Measurements from ENCODE around the gene VSIG10L. TPM values are rescaled to one million over a fixed set of nuclear protein-coding genes. Genes with fewer than 3 reads are reported as not detected.

Gene VSIG10L
- total RNA-seq, 1 donor from 2014 or later, result under 0.01 TPM

DNA sequence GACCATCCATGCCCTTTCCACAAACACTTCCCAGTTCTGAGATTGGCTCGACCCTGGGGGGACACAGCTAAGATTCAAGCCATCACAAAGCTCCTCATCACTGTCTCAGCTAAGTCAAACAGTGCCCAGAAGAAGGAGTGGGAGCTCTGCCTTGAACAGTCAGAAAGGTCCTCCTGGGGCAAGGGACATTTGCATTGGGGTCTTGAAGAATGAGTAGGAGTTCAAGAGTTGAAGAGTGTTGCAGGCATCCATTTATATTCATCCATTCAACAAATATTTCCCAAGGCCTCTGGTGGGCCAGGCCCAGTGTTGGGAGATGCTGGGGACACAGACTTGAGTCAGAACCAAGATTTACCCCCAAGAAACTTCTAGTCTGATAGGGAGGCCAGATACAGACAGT lies 24.0 kb downstream of the VSIG10L start:
- DNase-seq (ENCODE audit: low read depth in 2 of 2), result no peak

DNA sequence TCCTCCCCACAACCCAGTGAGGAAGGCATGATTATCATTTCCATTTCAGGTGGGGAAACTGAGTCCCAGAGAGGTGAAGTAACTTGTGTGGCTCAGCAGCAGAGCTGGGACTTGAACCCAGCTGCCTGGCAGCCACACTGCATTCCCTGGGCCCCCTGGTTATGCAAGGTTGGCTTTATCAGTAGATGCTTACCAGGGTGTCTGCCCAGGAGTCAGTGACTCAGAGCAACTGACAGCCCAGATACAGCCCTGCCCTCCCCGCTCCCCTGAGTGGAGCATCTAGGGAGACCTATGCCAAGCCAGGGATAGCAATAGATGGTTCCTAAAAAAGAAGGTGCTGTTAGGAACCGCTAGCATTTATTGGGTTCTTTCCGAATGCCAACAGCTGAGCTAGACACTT lies 24.6 kb downstream of the VSIG10L start:
- no peak for DNase-seq (ENCODE audit: low read depth in 2 of 2)

DNA sequence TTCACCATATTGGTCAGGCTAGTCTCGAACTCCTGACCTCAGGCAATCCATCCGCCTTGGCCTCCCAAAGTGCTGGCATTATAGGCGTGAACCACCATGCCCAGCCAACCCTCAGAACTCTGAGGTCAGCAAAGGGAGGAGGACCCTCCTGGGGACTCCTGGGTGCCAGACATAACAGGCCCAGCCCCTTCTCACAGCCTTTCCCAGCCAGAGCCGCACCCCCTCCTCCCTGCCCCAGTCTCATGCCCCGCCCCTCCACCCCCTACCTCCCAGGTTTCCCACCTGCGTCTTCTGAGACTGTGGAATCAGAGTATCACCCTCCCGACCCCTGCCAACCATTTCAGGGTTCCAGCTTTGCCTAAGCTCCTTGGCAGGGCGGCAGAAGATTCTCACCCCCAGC lies 25.3 kb downstream of the VSIG10L start:
- DNase-seq (ENCODE audit: low read depth in 2 of 2), result no peak

DNA sequence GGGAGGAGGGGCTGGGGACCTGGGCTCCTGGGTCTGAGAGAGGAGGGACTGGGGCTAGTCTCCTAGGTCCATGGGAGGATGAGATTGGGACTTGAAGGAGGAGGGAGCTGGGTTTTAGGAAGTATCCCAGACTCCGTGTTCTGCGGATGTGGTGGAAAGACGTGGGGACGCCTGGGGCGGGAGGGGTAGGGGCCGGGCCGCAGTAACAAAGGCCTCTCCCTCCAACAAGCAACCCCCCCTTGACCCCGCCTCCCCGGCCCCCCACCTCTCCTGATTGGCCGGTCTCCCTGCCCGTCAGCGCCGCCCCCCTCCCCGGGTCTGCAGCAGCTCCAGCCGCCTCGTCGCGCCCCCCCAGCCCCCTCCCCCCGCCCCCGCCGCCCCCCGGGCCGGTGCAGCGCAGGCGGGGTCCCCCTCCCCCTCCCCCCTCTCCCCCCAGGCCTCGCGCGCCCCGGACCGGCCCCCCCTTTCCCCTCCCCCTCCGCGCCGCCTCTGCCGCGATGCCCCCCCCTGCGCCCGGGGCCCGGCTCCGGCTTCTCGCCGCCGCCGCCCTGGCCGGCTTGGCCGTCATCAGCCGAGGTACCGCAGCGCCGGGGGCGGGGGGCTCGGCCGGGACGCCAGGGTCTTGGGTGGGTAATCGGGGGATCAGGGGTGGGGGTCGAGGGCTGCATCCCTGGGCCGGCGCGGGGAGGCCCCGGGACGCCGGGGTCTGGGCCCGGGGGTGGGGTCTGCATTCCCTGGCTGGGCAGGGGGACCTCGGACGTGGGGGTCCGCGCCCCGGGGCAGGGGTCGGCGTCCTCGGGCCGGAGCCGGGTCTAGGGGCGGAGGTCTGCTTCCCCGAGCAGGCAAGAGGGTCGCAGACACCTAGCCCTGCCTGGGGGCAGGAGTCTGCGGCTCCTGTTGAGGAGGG lies 30.3 kb downstream of the VSIG10L start, which contains the start of gene IGLON5:
Gene IGLON5 (plus strand): TSS at position 294 of the 907 bp plus-strand sequence. CDS start 204 bp downstream, at position 498.
- DNase-seq (ENCODE audit: low read depth in 2 of 2), result no peak

DNA sequence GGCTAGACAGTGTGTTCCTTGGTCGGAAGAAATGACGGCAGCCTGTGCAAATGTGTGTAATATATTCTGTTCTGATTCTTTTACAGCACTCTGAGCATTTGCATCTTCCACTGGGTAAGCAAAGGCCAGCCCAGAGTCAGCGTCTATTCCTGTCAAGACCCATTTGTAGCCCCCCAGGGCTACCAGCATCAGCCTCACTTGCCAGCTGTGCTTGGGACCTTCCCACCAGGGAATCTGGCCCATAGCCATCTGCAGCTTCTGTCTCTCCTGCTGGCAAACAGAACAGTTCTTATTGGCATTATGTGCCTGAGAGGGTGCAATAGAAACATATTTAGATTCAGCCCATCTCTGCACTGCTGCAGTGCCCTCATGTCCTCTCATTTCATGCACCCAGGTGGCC lies 36.5 kb downstream of the VSIG10L start:
- no peak for DNase-seq (ENCODE audit: low read depth in 2 of 2)

DNA sequence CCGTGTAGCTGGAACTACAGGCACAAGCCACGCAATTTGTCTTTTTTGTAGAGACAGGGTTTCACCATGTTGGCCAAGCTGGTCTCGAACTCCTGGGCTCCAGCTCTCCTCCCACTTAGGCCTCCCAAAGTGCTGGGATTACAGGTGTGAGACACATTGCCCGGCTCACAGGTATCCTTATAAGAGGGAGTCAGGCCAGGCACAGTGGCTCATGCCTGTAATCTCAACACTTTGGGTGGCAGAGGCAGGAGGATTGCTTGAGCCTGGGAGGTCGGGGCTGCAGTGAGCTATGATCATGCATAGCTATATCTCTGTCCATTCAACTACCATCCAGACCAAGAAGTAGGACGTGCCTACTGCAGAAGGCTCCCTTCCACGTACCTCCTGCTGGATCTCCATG lies 40.7 kb downstream of the VSIG10L start:
- DNase-seq (ENCODE audit: low read depth in 2 of 2), result no peak

DNA sequence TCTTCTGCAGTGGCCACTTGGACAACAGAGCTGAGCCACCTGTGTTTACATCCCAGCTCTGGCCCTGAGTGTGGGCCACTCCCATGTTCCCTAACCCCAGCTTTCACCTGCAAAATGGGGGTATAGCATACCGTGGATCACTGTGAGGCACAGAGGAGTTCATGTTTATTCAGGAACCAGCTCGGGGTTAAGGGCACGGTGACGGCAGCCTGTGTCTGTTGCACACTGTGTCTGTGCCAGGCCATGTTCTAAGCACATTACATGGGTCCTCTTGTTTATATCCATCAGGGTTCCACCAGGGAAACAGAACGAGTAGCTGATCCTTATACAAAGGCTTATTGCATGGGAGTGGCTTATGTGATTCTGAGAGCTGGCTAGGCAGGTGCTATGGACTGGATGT lies 44.5 kb downstream of the VSIG10L start:
- no peak for DNase-seq (ENCODE audit: low read depth in 2 of 2)

DNA sequence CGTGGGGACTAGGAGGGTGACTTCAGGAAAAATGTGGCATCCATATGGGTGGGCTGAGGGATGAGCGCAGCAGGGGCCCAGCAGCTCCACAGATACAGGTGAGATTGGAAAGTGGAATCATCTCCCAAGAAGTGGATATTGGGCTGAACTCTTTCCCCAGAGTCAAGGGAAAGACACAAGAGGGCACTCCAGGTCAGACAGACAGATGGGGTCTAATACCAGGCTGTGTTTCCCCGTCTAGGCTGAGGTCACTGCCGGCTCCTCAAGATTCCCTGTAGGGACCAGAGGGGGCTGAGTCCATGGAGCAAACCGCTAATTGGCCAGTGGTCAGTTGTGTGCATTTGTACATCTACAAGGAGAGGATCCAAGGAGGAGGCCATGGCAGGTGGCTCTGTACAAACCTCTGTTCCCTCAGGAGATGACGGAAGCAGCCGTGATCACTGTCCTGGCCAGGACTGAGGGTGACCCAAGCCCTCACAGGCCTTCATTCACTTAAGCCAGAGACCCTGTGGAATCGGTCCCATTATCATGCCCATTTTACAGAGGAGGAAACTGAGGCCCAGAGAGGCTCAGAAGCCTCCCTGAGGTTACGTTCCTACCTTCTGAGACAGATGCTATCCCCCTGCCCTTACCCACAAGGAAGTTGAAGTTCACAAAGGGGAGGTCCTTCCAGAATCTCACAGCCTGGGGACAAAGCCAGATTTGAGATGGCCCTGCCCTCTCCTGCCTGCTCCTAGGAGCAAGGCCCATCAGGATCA lies 45.4 kb downstream of the VSIG10L start:
- DNase-seq (ENCODE audit: low read depth in 2 of 2), result no peak

DNA sequence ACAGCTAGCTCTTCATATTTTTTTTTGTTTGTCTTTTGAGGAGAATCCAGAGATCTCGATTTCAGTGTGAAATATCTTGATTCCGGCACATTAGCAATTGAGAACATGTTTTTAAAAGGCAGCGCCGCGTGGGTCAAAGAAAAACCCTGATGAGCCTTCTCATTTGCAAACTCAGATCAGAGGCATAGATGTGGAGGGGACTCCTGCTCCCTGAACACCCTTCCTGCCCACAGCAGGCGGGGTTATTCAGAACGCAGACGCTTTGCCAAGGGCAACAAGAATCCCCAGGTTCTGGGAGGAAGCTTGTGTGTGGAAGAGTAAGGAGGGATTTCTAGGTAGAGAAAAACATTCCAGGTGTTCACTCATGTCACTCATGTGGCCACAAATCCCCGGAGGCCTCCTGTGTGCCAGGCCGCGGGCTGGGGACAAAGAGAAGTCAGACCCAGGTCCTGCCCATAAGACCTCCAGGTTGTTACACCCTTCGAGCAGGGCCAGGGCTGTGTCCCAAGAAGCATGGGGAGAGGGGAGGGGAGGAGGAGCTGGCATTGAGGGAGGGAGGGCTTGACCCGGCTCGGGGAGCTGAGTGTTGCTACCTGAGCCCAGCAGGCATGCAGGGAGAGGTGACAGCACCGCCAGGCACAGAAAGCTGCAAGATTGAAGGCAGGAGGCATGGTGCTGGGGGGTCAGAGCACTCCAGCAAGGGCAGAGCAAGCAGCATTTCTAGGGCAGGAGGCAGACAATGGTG lies 46.4 kb downstream of the VSIG10L start:
- DNase-seq (ENCODE audit: low read depth in 2 of 2), result no peak

DNA sequence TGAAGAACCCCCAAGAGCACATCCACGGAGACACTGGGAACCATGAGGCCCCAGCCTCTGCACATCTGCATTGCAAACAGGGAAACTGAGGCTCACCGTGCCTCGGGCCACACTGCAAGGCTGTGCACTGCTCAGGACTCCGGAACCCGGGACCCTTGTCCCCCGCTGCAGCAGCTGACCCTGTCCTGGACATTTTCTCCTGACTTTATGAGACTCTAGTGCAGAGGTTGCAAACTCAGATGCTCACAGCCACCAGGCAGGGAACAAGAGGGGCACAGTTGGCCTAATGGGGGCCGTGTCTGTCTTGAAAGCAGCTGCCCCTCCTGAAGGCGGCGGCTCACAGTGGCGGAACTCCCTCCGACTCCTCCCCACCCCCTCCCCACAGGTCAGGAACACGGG lies 47.0 kb downstream of the VSIG10L start:
- no peak for DNase-seq (ENCODE audit: low read depth in 2 of 2)

DNA sequence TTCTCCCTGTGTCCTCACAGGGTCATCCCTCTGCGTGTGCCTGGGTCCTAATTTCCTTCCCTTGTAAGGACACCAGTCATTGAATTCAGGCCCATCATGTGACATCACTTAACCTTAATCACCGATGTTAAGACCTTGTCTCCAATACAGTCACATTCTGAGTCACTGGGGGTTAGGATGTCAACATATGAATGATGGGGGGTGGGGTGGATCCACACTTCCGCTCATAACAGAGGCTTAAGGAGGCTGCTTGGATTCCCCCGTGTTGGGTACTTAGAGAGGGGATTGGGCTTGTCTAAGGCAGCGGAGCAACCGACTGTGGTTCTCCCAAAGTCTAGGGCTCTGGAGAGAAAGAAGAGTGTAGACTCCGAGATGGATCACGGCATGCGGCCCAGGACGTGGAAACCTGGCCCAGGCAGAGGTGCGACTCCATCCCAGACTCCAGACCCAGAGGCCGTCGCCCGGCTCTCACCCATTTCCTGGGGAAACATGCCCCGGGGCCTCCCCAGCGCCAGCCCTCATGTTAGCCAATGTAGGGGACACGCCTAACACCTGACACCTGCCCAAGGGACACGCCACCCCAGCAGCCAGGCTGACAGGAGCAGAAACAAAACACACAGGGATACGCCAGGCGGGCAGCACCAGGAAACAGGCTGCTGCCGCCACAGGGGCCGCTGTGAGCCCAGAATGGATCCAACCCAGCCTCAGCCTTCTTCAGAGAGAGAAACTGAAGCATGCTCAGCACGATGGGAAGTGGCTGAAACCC lies 47.5 kb downstream of the VSIG10L start:
- DNase-seq (ENCODE audit: low read depth in 2 of 2), result no peak

DNA sequence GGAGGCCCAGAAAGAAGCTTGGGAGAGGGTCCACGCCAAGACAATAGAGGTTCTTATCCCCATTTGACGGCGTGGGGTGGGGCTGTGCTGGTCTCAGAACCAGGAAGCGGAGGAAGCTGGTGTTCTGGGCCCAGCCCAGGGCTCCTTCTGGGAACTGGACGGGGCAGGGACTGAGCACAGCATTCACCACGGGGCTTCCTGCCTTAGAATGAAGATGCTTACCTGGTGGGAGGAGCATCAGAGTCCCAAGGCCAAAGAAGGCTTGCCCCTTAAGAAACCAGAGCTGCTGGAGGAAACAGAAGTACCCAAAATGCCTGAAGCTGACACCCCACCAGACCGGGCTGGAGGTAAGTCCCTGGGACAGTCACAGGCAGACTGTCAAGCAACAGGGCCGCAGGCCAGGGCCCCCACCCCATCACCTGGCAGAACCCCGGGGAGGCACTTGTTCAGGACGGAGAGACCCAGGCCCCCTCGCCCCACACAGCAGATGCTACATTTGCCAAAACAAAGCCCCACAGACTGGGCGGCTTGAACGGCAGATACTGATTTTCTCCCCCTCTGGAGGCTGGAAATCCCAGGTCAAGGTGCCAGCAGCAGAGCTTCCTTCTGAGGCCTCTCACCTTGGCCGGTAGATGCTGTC lies 48.2 kb downstream of the VSIG10L start:
- DNase-seq (ENCODE audit: low read depth in 2 of 2), result no peak

DNA sequence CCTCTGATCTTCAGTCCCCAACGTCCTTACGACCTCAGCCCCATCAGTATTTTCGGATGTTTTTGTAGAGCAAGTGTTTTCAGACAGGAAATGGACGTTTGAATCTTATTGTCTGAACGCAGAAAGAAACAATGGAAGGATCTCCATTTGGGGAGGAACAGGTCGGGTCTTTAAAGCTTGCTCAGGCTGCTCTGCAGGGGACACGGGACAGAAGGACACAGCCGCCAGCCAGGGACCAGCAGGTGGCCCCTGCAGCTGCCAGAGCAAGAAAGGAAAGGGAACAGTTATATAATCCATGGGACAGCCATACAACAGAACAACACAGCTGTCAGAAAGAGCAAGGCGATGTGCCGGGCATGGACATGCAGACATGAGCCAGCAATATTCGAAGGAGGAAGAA lies 49.0 kb downstream of the VSIG10L start:
- no peak for DNase-seq (ENCODE audit: low read depth in 2 of 2)

DNA sequence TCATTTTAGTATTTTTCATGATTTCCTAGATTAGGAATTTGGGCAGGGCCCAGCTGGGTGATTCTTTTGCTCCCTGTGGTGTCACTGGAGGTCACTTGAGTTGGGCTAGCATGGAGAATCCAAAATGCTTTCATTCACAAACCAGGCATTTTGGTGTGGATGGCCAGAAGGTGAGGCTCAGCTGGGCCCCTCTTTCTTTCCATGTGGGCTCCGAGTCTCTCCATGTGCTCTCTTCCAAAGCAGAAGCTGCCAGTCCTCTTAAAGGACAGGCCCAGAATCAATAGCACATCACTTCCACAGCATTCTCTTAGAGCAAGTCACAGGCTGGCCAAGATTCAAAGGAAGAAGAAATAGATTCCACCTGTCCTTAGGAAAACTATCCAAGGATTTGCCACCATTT lies 52.3 kb downstream of the VSIG10L start:
- no peak for DNase-seq (ENCODE audit: low read depth in 2 of 2)

DNA sequence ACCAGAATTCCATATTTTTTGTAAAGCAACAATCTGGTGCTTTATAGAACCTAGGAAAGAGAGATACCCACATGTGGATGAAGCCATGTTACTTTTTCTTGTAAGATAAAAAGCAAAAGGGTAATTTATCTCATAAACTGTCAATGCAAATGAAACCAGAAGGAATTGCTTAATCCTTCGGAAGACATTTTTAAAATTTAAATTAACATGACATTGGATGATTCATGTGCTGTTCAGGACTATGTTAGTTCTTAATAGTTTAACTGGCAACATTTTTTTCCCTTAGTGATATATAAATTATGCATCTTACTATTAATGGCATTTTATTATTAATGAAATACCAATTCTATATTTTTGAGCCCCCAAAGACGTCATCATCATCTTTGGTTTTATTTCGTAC lies 56.3 kb downstream of the VSIG10L start:
- DNase-seq (ENCODE audit: low read depth in 2 of 2), result no peak

DNA sequence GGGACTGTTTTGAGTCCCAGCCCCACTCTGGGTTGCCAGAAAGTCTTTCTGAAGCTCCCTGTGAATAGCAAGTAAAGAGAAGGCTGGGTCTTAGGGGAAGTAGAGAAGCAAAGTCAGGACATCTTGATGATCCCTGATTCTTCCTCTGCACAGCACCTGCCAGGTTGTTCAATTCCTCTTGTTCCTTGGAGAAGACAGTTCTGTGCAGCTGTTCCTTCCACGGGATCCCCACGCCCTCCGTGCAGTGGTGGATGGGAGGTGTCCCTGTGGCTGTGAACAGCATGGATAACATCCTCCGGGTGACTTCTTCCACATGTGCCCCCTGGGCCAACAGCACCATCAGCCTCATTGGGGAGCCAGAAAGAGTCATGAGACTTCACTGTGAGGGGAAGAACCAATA lies 59.6 kb downstream of the VSIG10L start:
- DNase-seq (ENCODE audit: low read depth in 2 of 2), result no peak

Other genes starting within 250 kb of the VSIG10L start
- gene CTU1, start 233.7 kb downstream of the VSIG10L start, total RNA-seq, result 4.1 and 7.3 TPM in 2 replicates
- gene SIGLEC9, start 217.2 kb downstream of the VSIG10L start, total RNA-seq, result 0.20 and 0.22 TPM in 2 replicates
- not detected in 2 replicates for gene SIGLEC7, start 199.8 kb downstream of the VSIG10L start, total RNA-seq
- not detected in 2 replicates for gene CD33, start 117.1 kb downstream of the VSIG10L start, total RNA-seq
- not detected in 2 replicates for gene SIGLECL1, start 91.1 kb downstream of the VSIG10L start, total RNA-seq
- gene IGLON5, start 30.5 kb downstream of the VSIG10L start, total RNA-seq, result not detected in 2 replicates
- 71.7 and 82.9 TPM in 2 replicates for gene ETFB, start 24.2 kb upstream of the VSIG10L start, total RNA-seq
- not detected in 2 replicates for gene CLDND2, start 26.9 kb upstream of the VSIG10L start, total RNA-seq
- gene NKG7, start 30.5 kb upstream of the VSIG10L start, total RNA-seq, result not detected in 2 replicates
- gene LIM2, start 45.8 kb upstream of the VSIG10L start, total RNA-seq, result not detected in 2 replicates
- gene C19orf84, start 48.5 kb upstream of the VSIG10L start, total RNA-seq, result not detected in 2 replicates
- not detected in 2 replicates for gene SIGLEC10, start 75.5 kb upstream of the VSIG10L start, total RNA-seq
- not detected in 2 replicates for gene SIGLEC8, start 116.3 kb upstream of the VSIG10L start, total RNA-seq
- not detected in 2 replicates for gene CEACAM18, start 136.4 kb upstream of the VSIG10L start, total RNA-seq
- not detected in 2 replicates for gene SIGLEC12, start 159.7 kb upstream of the VSIG10L start, total RNA-seq
- not detected in 2 replicates for gene SIGLEC6, start 189.5 kb upstream of the VSIG10L start, total RNA-seq
- 2.4 and 3.4 TPM in 2 replicates for gene ZNF175, start 229.1 kb upstream of the VSIG10L start, total RNA-seq